HG03432 (cell line): Measurements from ENCODE around the gene MAP3K21.

Experiments
- ATAC-seq: cut with Tn5 transposase; IDR thresholded peaks from one replicate; pipeline ENCODE4 v1.9.1; 2021; ENCODE audit warnings: mild to moderate bottlenecking, moderate library complexity; ENCODE audit not compliant: unreplicated experiment

MAP3K21 gene

GRCh38 chr1:233432916-233433315 is 105.4 kb downstream of the MAP3K21 start:
- ATAC-seq = no peak

GRCh38 chr1:233433436-233434210 is 106.1 kb downstream of the MAP3K21 start:
- no peak for ATAC-seq
